Chondrocyte (in vitro differentiated cells): ENCODE measurements around the gene HBQ1. TPM values are rescaled to one million over a fixed set of nuclear protein-coding genes. Genes with fewer than 3 reads are reported as not detected.
"Not testable (repeated sequence)": the region's sequence is repeated elsewhere in the genome, so short reads cannot be mapped to it uniquely, and the experiment has no call there.

ENCODE experiments used
- DNase-seq: peaks from one replicate; pipeline ENCODE4 v3.0.0; 2021; ENCODE audit warnings: mixed read lengths, low spot score
- H3K27ac Mint-ChIP-seq: one replicate; pipeline ENCODE4 v1.8.0; 2021; ENCODE audit warnings: mild to moderate bottlenecking, moderate library complexity, mixed read lengths; ENCODE audit not compliant: unreplicated experiment
- H3K27me3 Mint-ChIP-seq: 2 replicates; pipeline ENCODE4 v1.8.0; 2021; ENCODE audit warnings: low read depth, mixed read lengths
- H3K36me3 Mint-ChIP-seq: 2 replicates; pipeline ENCODE4 v1.8.0; 2021; ENCODE audit warnings: low read depth, mixed read lengths
- H3K4me1 Mint-ChIP-seq: 2 replicates; pipeline ENCODE4 v1.8.0; 2021; ENCODE audit warnings: low read depth, mild to moderate bottlenecking, mixed read lengths
- H3K4me3 Mint-ChIP-seq: one replicate; pipeline ENCODE4 v1.8.0; 2021; ENCODE audit warnings: mild to moderate bottlenecking, moderate library complexity, mixed read lengths; ENCODE audit not compliant: unreplicated experiment
- H3K9me3 Mint-ChIP-seq: 2 replicates; pipeline ENCODE4 v1.8.0; 2021; ENCODE audit warnings: low read depth, mixed read lengths
- total RNA-seq: library from RNA; stranded (reverse); gene quantifications from 3 replicates; pipeline ENCODE4 v1.2.1, GENCODE V29; 2021
- TF ChIP-seq, protein P1 (sequence below): fragments of 200-600 bp; sonication (generic); IDR thresholded peaks from 2 replicates; pipeline ENCODE4 v1.5.0; 2021; ENCODE audit warnings: antibody characterized with exemption, mild to moderate bottlenecking, moderate library complexity

HBQ1 gene
- total RNA-seq, 1 donor from 2014 or later = not detected

DNA sequence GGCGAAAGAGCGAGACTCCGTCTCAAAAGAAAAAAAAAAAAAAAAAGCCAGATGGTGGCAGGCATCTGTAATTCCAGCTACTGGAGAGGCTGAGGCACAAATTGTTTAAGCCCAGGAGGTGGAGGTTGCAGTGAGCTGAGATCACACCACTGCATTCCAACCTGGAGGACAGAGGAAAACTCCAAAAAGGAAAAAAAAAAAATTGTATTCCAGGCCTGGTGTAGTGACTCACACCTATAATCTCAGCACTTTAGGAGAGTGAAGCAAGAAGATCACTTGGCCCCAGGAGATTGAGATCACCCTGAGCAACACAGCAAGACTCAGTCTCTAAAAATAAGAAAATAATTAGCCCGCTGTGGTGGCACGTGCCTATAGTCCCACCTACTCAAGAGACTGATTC, 20.1 kb downstream of the HBQ1 start:
- Mint-ChIP-seq H3K4me1 (no peaks in the 10 kb centered on the region), H3K27ac (no peak overlapping the region), H3K27me3 (no peaks in the 10 kb centered on the region), H3K36me3 (peaks cover 29% of the 10 kb centered on the region), H3K4me3 (no peak overlapping the region), H3K9me3 (no peaks in the 10 kb centered on the region)
- no peak for DNase-seq
- TF ChIP-seq, protein P1, sequence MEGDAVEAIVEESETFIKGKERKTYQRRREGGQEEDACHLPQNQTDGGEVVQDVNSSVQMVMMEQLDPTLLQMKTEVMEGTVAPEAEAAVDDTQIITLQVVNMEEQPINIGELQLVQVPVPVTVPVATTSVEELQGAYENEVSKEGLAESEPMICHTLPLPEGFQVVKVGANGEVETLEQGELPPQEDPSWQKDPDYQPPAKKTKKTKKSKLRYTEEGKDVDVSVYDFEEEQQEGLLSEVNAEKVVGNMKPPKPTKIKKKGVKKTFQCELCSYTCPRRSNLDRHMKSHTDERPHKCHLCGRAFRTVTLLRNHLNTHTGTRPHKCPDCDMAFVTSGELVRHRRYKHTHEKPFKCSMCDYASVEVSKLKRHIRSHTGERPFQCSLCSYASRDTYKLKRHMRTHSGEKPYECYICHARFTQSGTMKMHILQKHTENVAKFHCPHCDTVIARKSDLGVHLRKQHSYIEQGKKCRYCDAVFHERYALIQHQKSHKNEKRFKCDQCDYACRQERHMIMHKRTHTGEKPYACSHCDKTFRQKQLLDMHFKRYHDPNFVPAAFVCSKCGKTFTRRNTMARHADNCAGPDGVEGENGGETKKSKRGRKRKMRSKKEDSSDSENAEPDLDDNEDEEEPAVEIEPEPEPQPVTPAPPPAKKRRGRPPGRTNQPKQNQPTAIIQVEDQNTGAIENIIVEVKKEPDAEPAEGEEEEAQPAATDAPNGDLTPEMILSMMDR = no peak

DNA sequence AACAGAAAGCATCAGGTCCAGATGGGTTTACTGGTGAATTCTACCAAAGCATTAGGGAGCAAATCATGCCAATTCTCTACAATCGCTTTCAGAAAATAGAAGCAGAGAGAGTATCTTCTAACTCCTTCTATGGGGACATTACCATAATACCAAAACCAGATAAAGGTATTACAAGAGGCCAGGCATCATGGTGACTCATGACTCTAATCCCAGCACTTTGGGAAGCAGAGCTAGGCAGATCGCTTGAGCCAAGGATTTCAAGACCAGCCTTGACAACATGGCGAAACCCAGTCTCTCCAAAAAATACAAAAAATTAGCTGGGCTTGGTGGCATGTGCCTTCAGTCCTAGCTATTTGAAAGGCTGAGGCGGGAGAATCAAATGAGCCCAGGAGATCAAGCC, 23.0 kb downstream of the HBQ1 start:
- H3K36me3 Mint-ChIP-seq = peaks cover 34% of the 10 kb centered on the region
- no peaks in the 10 kb centered on the region for H3K9me3 Mint-ChIP-seq
- no peak overlapping the region for H3K4me3 Mint-ChIP-seq
- DNase-seq = no peak
- TF ChIP-seq, protein P1 = no peak
- H3K4me1 Mint-ChIP-seq = no peaks in the 10 kb centered on the region
- H3K27ac Mint-ChIP-seq = no peak overlapping the region
- H3K27me3 Mint-ChIP-seq = no peaks in the 10 kb centered on the region

DNA sequence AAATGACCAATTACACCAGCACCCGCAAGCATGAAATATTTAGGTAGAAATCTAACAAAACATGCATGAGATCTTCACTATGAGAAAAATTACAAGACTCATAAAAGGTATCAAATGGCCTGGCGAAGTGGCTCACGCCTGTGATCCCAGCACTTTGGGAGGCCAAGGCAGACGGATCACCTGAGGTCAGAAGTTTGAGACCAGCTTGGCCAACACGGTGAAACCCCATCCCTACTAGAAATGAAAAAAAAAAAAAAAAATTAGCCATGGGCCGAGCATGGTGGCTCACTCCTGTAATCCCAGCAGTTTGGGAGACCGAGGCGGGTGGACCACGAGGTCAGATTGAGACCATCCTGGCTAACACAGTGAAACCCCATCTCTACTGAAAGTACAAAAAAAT, 23.8 kb downstream of the HBQ1 start:
- H3K9me3 Mint-ChIP-seq, H3K27me3 Mint-ChIP-seq, H3K4me3 Mint-ChIP-seq, DNase-seq, H3K4me1 Mint-ChIP-seq, H3K27ac Mint-ChIP-seq: not testable (repeated sequence)
- H3K36me3 Mint-ChIP-seq = peaks cover 35% of the 10 kb centered on the region

DNA sequence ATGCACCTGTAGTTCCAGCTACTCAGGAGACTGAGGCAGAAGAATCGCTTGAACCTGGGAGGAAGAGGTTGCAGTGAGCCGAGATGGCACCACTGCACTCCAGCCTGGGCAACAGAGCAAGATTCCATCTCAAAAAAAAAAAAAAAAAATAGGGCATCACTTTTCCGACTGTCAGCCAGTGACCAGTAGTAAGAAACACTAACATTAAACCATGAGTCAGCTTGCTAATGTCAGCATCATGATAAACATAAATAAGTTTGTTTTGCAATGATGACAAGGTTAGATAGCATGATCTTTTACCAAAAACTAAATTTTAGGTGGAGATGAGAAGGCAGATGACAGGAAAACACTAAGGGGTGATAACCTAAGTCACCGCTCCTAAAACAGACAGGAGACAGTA, 29.1 kb downstream of the HBQ1 start:
- H3K9me3 Mint-ChIP-seq, H3K27me3 Mint-ChIP-seq, H3K4me1 Mint-ChIP-seq, H3K27ac Mint-ChIP-seq, H3K4me3 Mint-ChIP-seq, DNase-seq: not testable (repeated sequence)
- peaks cover 27% of the 10 kb centered on the region for H3K36me3 Mint-ChIP-seq

DNA sequence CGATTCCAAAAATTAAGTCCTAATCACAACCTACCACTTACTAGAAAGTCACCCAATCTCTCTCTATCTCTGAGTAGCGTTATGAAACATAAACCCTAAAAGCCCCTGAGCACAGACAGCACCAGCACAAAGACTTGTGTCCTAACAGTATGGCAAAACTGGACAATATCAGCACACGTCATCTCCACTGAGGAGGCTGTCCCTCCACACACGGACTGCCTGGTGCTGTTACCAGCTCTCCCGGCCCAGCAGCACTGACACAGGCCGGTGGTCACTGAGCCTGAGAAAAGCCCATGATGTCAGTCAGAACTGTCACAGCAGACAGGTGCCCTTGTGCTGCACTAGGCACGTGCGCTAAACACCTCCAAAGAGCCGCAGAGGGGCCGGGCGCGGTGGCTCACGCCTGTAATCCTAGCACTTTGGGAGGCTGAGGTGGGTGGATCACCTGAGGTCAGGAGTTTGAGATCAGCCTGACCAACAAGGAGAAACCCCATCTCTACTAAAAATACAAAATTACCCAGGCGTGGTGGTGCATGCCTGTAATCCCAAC, 31.4 kb downstream of the HBQ1 start:
- DNase-seq, H3K4me1 Mint-ChIP-seq, H3K4me3 Mint-ChIP-seq, H3K9me3 Mint-ChIP-seq, H3K27me3 Mint-ChIP-seq: not testable (repeated sequence)
- Mint-ChIP-seq H3K36me3 (peaks cover 25% of the 10 kb centered on the region), H3K27ac (peak overlapping the region; percentile 9)

DNA sequence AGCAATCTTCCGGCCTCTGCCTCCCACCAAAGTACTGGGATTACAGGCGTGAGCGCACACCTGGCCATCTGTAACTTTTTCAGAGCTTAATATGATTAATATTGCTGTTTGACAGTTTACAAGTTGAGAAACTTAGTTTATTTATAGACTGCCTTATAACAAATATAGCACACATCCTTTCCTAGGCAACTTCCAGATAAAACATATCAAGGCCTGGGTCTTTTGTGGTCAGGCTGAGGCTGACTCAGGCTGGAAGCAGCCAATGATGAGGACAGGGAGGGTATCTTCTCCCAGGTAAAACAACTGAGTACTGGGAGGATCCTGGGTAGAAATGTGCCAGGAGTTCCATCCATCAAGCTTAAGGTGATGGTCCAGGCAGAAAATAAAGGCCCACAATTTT, 32.7 kb downstream of the HBQ1 start:
- H3K36me3 Mint-ChIP-seq = peaks cover 22% of the 10 kb centered on the region
- TF ChIP-seq, protein P1 = no peak
- H3K4me3 Mint-ChIP-seq = no peak overlapping the region
- no peaks in the 10 kb centered on the region for H3K9me3 Mint-ChIP-seq
- peaks cover 4% of the 10 kb centered on the region for H3K4me1 Mint-ChIP-seq
- DNase-seq = no peak
- no peak overlapping the region for H3K27ac Mint-ChIP-seq
- no peaks in the 10 kb centered on the region for H3K27me3 Mint-ChIP-seq

DNA sequence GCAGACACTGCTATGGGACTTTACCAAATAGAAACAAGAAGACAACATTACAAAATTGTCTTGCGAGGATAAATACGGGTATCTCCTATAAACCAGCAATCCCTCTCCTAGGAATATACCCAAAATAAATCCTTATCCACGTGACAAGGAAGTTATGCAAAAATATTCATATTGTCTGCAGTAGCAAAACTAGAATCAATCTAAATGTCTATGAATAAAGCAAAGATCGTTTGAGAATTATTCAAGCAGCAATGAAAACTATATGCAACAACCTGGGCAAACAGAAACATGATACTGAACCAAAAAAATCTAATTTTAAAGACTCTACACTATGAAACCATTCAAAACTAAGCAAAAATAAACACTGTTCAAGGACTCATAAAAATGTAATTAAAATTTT, 39.8 kb downstream of the HBQ1 start:
- H3K4me3 Mint-ChIP-seq = no peak overlapping the region
- no peaks in the 10 kb centered on the region for H3K27me3 Mint-ChIP-seq
- TF ChIP-seq, protein P1 = no peak
- peak overlapping the region; percentile 22 for H3K27ac Mint-ChIP-seq
- H3K9me3 Mint-ChIP-seq = no peaks in the 10 kb centered on the region
- peaks cover 23% of the 10 kb centered on the region for H3K36me3 Mint-ChIP-seq
- DNase-seq = no peak
- no peaks in the 10 kb centered on the region for H3K4me1 Mint-ChIP-seq
